ENCODE measurements around the gene RNF115. TPM values are rescaled to one million over a fixed set of nuclear protein-coding genes. Genes with fewer than 3 reads are reported as not detected.
A peak's percentile ranks its signal among the peaks of the same experiment; 100 is the strongest.

RNF115 gene
- total RNA-seq (10 to 100 TPM; 12.0 to 17.5 (median 13.4) TPM), total RNA-seq (38.7 to 81.0 (median 69.2) reads per million in 29 experiments)
- 18.5 TPM for total RNA-seq (2013)

- under 1% methylated on average over 79 of the region's 89 CpGs for WGBS (ENCODE audit: insufficient coverage)
- Histone ChIP-seq H3K4me3 (ENCODE audit: control insufficient read depth in 1 of 2, extremely low read depth in 1 of 2, low read length in 1 of 2) (peak within 1 kb of the TSS; percentile 97 to 99), H3K9me3 (no peaks in the 10 kb centered on the region), H3K27ac (ENCODE audit: low read length) (peak within 1 kb of the TSS; percentile 70), H3K36me3 (ENCODE audit: control insufficient read depth in 2 of 2, extremely low read depth in 1 of 2, insufficient read depth in 1 of 2, low read length in 1 of 2) (peaks cover 2 to 30% of the 10 kb centered on the region in 2 donors), H3K27me3 (replicated peaks in 1 of 2; ENCODE audit: control insufficient read depth in 2 of 2, extremely low read depth in 1 of 2, insufficient read depth in 2 of 2, low read length in 1 of 2) (no peaks in the 10 kb centered on the region), H3K4me1 (ENCODE audit: control insufficient read depth in 1 of 2, extremely low read depth in 1 of 2, insufficient read depth in 2 of 2, low read length in 2 of 2) (peaks cover 14 to 20% of the 10 kb centered on the region in 2 experiments)
- Mint-ChIP-seq H3K9me3 (no peaks in the 10 kb centered on the region), H3K27me3 (no peaks in the 10 kb centered on the region), H3K36me3 (peaks cover 27% of the 10 kb centered on the region), H3K27ac (peak within 1 kb of the TSS; percentile 96), H3K4me3 (peak within 1 kb of the TSS; percentile 98), H3K4me1 (peaks cover 25 to 38% (median 32%) of the 10 kb centered on the region in 3 donors)
- peak; percentile 96 to 98 (median 98) for ATAC-seq (replicated peaks in 1 of 4)
- ChIA-PET POLR2A (interaction anchor here in 1 of 2 donors (0.6 to 1.1 kb wide), 3 partner anchors 36 to 172 kb away, joined by 3 read pairs; partner anchors contain the start of gene ANKRD35), CTCF (interaction anchor here (0.5 to 0.6 kb wide), 3 partner anchors 35 to 193 kb away, joined by 3 to 6 read pairs (median 3); no protein-coding TSS in a partner anchor)
- peak; percentile 78 to 92 (median 85) for DNase-seq
These were observed at the start of gene RNF115, which contains the start of gene POLR3C for GRCh38 chr1:145823565-145824498. Gene RNF115 (minus strand): TSS chr1:145824095. CDS start chr1:145823873, 222 bp downstream. Gene POLR3C (plus strand): TSS chr1:145824200. CDS start chr1:145825777, 1,577 bp downstream.

GRCh38 chr1:145871994-145872924 lies 48.4 kb upstream of the RNF115 start:
- Mint-ChIP-seq H3K27me3 (peaks cover 4 to 10% of the 10 kb centered on the region in 2 donors), H3K36me3 (no peaks in the 10 kb centered on the region), H3K27ac (peak overlapping the region; percentile 49 to 79), H3K4me1 (peaks cover 15 to 23% (median 18%) of the 10 kb centered on the region in 3 donors), H3K4me3 (peak overlapping the region; percentile 73 to 79 (median 75)), H3K9me3 (no peaks in the 10 kb centered on the region)
- ATAC-seq (replicated peaks in 1 of 4) (peak; percentile 86 to 90 (median 90)), DNase-seq (peak in 32 of 35 experiments; percentile 11 to 57 (median 26))
- H3K36me3 ChIP-seq (ENCODE audit: control insufficient read depth in 2 of 2, extremely low read depth in 1 of 2, insufficient read depth in 1 of 2, low read length in 1 of 2) = no peaks in the 10 kb centered on the region
- 38% methylated on average over 47 of the region's 47 CpGs for WGBS (ENCODE audit: insufficient coverage)
- ChIA-PET CTCF (interaction anchor here (0.9 to 1.8 kb wide), 5 partner anchors 13 to 47 kb away, joined by 3 read pairs; partner anchors contain the start of genes ANKRD35 (in 1 of the 2), NUDT17 (in 1 of the 2) and PEX11B (in 1 of the 2)), POLR2A (interaction anchor here in 1 of 2 donors (0.6 kb wide), 2 partner anchors 9 to 167 kb away, joined by 3 to 4 read pairs; no protein-coding TSS in a partner anchor)
- H3K27ac ChIP-seq (ENCODE audit: low read length) = peak overlapping the region; percentile 0
- H3K27me3 ChIP-seq (replicated peaks in 1 of 2; ENCODE audit: control insufficient read depth in 2 of 2, extremely low read depth in 1 of 2, insufficient read depth in 2 of 2, low read length in 1 of 2) = peaks cover 0 to 21% of the 10 kb centered on the region in 2 experiments
- peaks cover 0 to 14% of the 10 kb centered on the region in 2 experiments for H3K4me1 ChIP-seq (ENCODE audit: control insufficient read depth in 1 of 2, extremely low read depth in 1 of 2, insufficient read depth in 2 of 2, low read length in 2 of 2)
- no peaks in the 10 kb centered on the region for H3K9me3 ChIP-seq
- H3K4me3 ChIP-seq (ENCODE audit: control insufficient read depth in 1 of 2, extremely low read depth in 1 of 2, low read length in 1 of 2) = peak overlapping the region; percentile 38 to 57

- peaks cover 0 to 8% of the 10 kb centered on the region in 2 donors for H3K27me3 Mint-ChIP-seq
- Histone ChIP-seq H3K9me3 (no peaks in the 10 kb centered on the region), H3K4me1 (ENCODE audit: control insufficient read depth in 1 of 2, extremely low read depth in 1 of 2, insufficient read depth in 2 of 2, low read length in 2 of 2) (peaks cover 0 to 14% of the 10 kb centered on the region in 2 experiments), H3K4me3 (ENCODE audit: control insufficient read depth in 1 of 2, extremely low read depth in 1 of 2, low read length in 1 of 2) (no peak overlapping the region), H3K27me3 (replicated peaks in 1 of 2; ENCODE audit: control insufficient read depth in 2 of 2, extremely low read depth in 1 of 2, insufficient read depth in 2 of 2, low read length in 1 of 2) (peaks cover 0 to 12% of the 10 kb centered on the region in 2 experiments), H3K36me3 (ENCODE audit: control insufficient read depth in 2 of 2, extremely low read depth in 1 of 2, insufficient read depth in 1 of 2, low read length in 1 of 2) (no peaks in the 10 kb centered on the region), H3K27ac (ENCODE audit: low read length) (no peak overlapping the region)
- ChIA-PET CTCF (interaction anchor here in 1 of 2 donors (0.6 to 1.1 kb wide), 4 partner anchors 10 to 108 kb away, joined by 3 read pairs; partner anchors contain the start of gene NUDT17), POLR2A (no interaction called here)
- no peak overlapping the region for H3K4me3 Mint-ChIP-seq
- H3K27ac Mint-ChIP-seq = no peak overlapping the region
- no peaks in the 10 kb centered on the region for H3K9me3 Mint-ChIP-seq
- ATAC-seq (replicated peaks in 1 of 4) (no peak), DNase-seq (no peak)
- 80% methylated on average over 1 of the region's 4 CpGs for WGBS (ENCODE audit: insufficient coverage)
- H3K36me3 Mint-ChIP-seq = no peaks in the 10 kb centered on the region
- H3K4me1 Mint-ChIP-seq = peaks cover 15 to 19% (median 18%) of the 10 kb centered on the region in 3 donors
These were observed 44.3 kb upstream of the RNF115 start for GRCh38 chr1:145868232-145868631.

GRCh38 chr1:145863282-145864018 lies 39.6 kb upstream of the RNF115 start:
- Histone ChIP-seq H3K27ac (ENCODE audit: low read length) (no peak overlapping the region), H3K4me3 (ENCODE audit: control insufficient read depth in 1 of 2, extremely low read depth in 1 of 2, low read length in 1 of 2) (no peak overlapping the region), H3K4me1 (ENCODE audit: control insufficient read depth in 1 of 2, extremely low read depth in 1 of 2, insufficient read depth in 2 of 2, low read length in 2 of 2) (peaks cover 2 to 9% of the 10 kb centered on the region in 2 experiments), H3K9me3 (no peaks in the 10 kb centered on the region), H3K36me3 (ENCODE audit: control insufficient read depth in 2 of 2, extremely low read depth in 1 of 2, insufficient read depth in 1 of 2, low read length in 1 of 2) (no peaks in the 10 kb centered on the region), H3K27me3 (replicated peaks in 1 of 2; ENCODE audit: control insufficient read depth in 2 of 2, extremely low read depth in 1 of 2, insufficient read depth in 2 of 2, low read length in 1 of 2) (no peaks in the 10 kb centered on the region)
- no peaks in the 10 kb centered on the region for H3K9me3 Mint-ChIP-seq
- ChIA-PET CTCF (interaction anchor here in 1 of 2 donors (0.8 kb wide), 2 partner anchors 51 to 54 kb away, joined by 3 read pairs; no protein-coding TSS in a partner anchor), POLR2A (interaction anchor here in 1 of 2 donors (1.2 kb wide), 1 partner anchor 9 kb away, joined by 3 read pairs; no protein-coding TSS in a partner anchor)
- peaks cover 0 to 1% of the 10 kb centered on the region in 2 donors for H3K27me3 Mint-ChIP-seq
- 96% methylated on average over 4 of the region's 5 CpGs for WGBS (ENCODE audit: insufficient coverage)
- no peak overlapping the region for H3K4me3 Mint-ChIP-seq
- no peaks in the 10 kb centered on the region for H3K36me3 Mint-ChIP-seq
- peaks cover under 1 to 5% (median 3%) of the 10 kb centered on the region in 3 donors for H3K4me1 Mint-ChIP-seq
- H3K27ac Mint-ChIP-seq = no peak overlapping the region
- ATAC-seq (replicated peaks in 1 of 4) (no peak), DNase-seq (no peak)

GRCh38 chr1:145859491-145860023 lies 35.7 kb upstream of the RNF115 start:
- ChIA-PET CTCF (interaction anchor here (0.5 to 5.0 kb wide), 13 partner anchors 11 to 151 kb away, joined by 3 to 52 read pairs (median 4); partner anchors contain the start of genes NUDT17 (in 2 of the 2) and PEX11B (in 1 of the 2)), POLR2A (interaction anchor here (0.5 to 2.2 kb wide), 7 partner anchors 11 to 99 kb away, joined by 3 to 9 read pairs (median 4); partner anchors contain the start of genes LIX1L (in 1 of the 2), NUDT17 (in 1 of the 2), PEX11B (in 1 of the 2) and POLR3C (in 1 of the 2))
- DNase-seq = peak; percentile 24 to 81 (median 60)
- H3K4me1 ChIP-seq (ENCODE audit: control insufficient read depth in 1 of 2, extremely low read depth in 1 of 2, insufficient read depth in 2 of 2, low read length in 2 of 2) = peaks cover 2 to 21% of the 10 kb centered on the region in 2 experiments
- peak; percentile 61 to 65 (median 65) for ATAC-seq (replicated peaks in 1 of 4)
- H3K36me3 Mint-ChIP-seq = peaks cover 17% of the 10 kb centered on the region
- H3K9me3 ChIP-seq = no peaks in the 10 kb centered on the region
- WGBS (ENCODE audit: insufficient coverage) = under 1% methylated on average over 22 of the region's 41 CpGs
- H3K9me3 Mint-ChIP-seq = no peaks in the 10 kb centered on the region
- H3K4me1 Mint-ChIP-seq = peaks cover 12 to 19% (median 18%) of the 10 kb centered on the region in 3 donors
- peak overlapping the region; percentile 63 for H3K27ac ChIP-seq (ENCODE audit: low read length)
- H3K4me3 Mint-ChIP-seq = peak overlapping the region; percentile 92 to 96 (median 94)
- peaks cover 0 to 1% of the 10 kb centered on the region in 2 donors for H3K27me3 Mint-ChIP-seq
- H3K4me3 ChIP-seq (ENCODE audit: control insufficient read depth in 1 of 2, extremely low read depth in 1 of 2, low read length in 1 of 2) = peak overlapping the region; percentile 93 to 96
- no peaks in the 10 kb centered on the region for H3K27me3 ChIP-seq (replicated peaks in 1 of 2; ENCODE audit: control insufficient read depth in 2 of 2, extremely low read depth in 1 of 2, insufficient read depth in 2 of 2, low read length in 1 of 2)
- peaks cover 6 to 16% of the 10 kb centered on the region in 2 donors for H3K36me3 ChIP-seq (ENCODE audit: control insufficient read depth in 2 of 2, extremely low read depth in 1 of 2, insufficient read depth in 1 of 2, low read length in 1 of 2)
- H3K27ac Mint-ChIP-seq = peak overlapping the region; percentile 84 to 90

All from T-cell (primary cell).